OCI-LY3 (cell line): ENCODE measurements around the gene MARCKSL1.

Experiments used
- H2AFZ ChIP-seq: fragments of 200-600, 300-600 bp; shearing (Covaris generic); 2 replicates; pipeline ENCODE4 v1.6.0; 2014; ENCODE audit warnings: antibody characterized with exemption, low read depth, low read length
- H3K27ac ChIP-seq: fragments of 200-600, 300-600 bp; sonication (generic); 2 replicates; pipeline ENCODE4 v1.5.1; 2014; ENCODE audit warnings: mild to moderate bottlenecking, low read length, moderate library complexity, mixed read lengths
- H3K27me3 ChIP-seq: fragments of 200-600, 300-600 bp; sonication (generic); 2 replicates; pipeline ENCODE4 v1.6.1; 2014; ENCODE audit warnings: low read depth, low read length, mixed read lengths
- H3K36me3 ChIP-seq: fragments of 200-600, 300-600 bp; sonication (generic); replicated peaks from 2 replicates; pipeline ENCODE3; 2014; ENCODE audit warnings: low read depth, low read length, mixed read lengths
- H3K4me1 ChIP-seq: fragments of 300-600, 200-600 bp; sonication (generic); 2 replicates; pipeline ENCODE4 v1.6.1; 2014; ENCODE audit warnings: low read length, mixed read lengths
- H3K4me2 ChIP-seq: fragments of 200-600, 300-600 bp; sonication (generic); 2 replicates; pipeline ENCODE4 v1.6.1; 2014; ENCODE audit warnings: low read length, mixed read lengths
- H3K4me3 ChIP-seq: fragments of 300-600, 200-600 bp; sonication (generic); 2 replicates; pipeline ENCODE4 v1.5.1; 2014; ENCODE audit warnings: antibody characterized with exemption, mild to moderate bottlenecking, low read length, moderate library complexity
- H3K79me2 ChIP-seq: fragments of 300-600, 200-600 bp; shearing (Covaris generic); 2 replicates; pipeline ENCODE4 v1.6.1; 2014; ENCODE audit warnings: mild to moderate bottlenecking, low read length, mixed read lengths
- H3K9ac ChIP-seq: fragments of 300-600, 200-600 bp; shearing (Covaris generic); 2 replicates; pipeline ENCODE4 v1.6.0; 2014; ENCODE audit warnings: mild to moderate bottlenecking, low read length, moderate library complexity
- H3K9me3 ChIP-seq: fragments of 200-600, 300-600 bp; shearing (Covaris generic); 2 replicates; pipeline ENCODE4 v1.6.1; 2014; ENCODE audit warnings: low read length, mixed read lengths; ENCODE audit not compliant: insufficient read depth
- H4K20me1 ChIP-seq: fragments of 200-600, 300-600 bp; sonication (generic); 2 replicates; pipeline ENCODE4 v1.6.1; 2016; ENCODE audit warnings: low read length, mixed read lengths; ENCODE audit not compliant: insufficient read depth
- EZH2phosphoT487 ChIP-seq: fragments of 200-600 bp; shearing (Covaris generic); IDR thresholded peaks from 2 replicates; pipeline ENCODE4 v1.6.1; 2018; ENCODE audit warnings: antibody characterized with exemption, mixed run types, low read depth
- TF ChIP-seq, protein P1 (sequence below): fragments of 200-600, 300-600 bp; sonication (generic); IDR thresholded peaks from 2 replicates; pipeline ENCODE4 v1.5.1; 2014; ENCODE audit warnings: antibody characterized with exemption, low read length, low read depth

Gene MARCKSL1

DNA sequence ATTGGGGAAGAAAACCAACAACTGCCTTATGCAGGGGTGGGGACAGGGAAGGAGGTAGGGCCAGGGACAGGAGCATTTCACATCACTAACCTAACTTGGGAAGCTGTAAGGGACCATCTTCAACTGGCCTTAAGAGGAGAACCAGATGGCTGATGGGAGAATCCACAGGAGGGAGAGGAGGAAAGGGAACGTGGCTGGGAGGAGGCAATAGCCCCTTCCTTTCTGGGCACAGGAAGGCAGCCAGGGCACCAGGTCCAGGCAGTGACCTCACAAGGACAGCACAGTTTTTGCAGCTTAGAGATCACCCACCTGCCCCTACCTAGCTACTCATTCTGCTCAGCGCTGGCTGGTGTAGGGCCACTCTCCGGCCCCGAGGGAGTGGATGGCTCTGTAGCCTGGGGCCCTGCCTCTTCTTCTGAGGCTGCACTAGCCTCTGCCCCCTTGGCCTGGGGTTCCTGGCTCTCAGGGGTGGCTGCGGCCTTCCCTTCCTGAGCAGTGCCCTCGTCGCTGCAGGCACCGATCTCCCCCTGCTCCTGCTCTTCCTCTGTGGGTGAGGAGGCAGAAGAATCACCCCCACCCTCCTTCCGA, 1.7 kb downstream of the MARCKSL1 start:
- Histone ChIP-seq H3K36me3 (peaks cover 8% of the 10 kb centered on the region), H3K9ac (peak overlapping the region; percentile 89), H3K4me2 (peak overlapping the region; percentile 94), H3K27ac (no peak overlapping the region), H3K79me2 (peaks cover 24% of the 10 kb centered on the region), H3K27me3 (no peaks in the 10 kb centered on the region; the same call in 1 of the 2 replicates), H2AFZ (no peak overlapping the region), H3K9me3 (no peaks in the 10 kb centered on the region), H3K4me3 (peak overlapping the region; percentile 97), H4K20me1 (peaks cover 9% of the 10 kb centered on the region), H3K4me1 (peaks cover 48% of the 10 kb centered on the region)
- TF ChIP-seq, protein P1, sequence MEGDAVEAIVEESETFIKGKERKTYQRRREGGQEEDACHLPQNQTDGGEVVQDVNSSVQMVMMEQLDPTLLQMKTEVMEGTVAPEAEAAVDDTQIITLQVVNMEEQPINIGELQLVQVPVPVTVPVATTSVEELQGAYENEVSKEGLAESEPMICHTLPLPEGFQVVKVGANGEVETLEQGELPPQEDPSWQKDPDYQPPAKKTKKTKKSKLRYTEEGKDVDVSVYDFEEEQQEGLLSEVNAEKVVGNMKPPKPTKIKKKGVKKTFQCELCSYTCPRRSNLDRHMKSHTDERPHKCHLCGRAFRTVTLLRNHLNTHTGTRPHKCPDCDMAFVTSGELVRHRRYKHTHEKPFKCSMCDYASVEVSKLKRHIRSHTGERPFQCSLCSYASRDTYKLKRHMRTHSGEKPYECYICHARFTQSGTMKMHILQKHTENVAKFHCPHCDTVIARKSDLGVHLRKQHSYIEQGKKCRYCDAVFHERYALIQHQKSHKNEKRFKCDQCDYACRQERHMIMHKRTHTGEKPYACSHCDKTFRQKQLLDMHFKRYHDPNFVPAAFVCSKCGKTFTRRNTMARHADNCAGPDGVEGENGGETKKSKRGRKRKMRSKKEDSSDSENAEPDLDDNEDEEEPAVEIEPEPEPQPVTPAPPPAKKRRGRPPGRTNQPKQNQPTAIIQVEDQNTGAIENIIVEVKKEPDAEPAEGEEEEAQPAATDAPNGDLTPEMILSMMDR: no peak
- no peak for TF ChIP-seq EZH2phosphoT487

DNA sequence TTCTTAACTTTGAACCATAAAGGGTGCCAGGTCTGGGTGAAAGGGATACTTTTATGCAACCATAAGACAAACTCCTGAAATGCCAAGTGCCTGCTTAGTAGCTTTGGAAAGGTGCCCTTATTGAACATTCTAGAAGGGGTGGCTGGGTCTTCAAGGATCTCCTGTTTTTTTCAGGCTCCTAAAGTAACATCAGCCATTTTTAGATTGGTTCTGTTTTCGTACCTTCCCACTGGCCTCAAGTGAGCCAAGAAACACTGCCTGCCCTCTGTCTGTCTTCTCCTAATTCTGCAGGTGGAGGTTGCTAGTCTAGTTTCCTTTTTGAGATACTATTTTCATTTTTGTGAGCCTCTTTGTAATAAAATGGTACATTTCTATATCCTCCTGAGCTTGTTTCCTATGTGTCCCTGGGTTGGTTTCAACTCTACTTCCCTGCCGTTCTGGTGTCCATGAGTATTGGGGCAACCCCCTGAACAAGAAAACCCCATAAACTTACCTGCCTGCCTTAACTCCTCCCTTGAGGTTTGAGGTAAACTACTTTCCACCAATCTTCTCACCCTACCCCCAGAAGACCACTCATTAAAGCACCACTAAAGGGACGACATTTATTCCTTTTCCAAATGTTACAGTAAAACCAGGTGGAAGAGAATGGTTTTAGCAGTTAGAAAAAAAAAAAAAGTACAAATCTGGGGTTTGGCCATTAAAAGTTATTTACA, 2.6 kb downstream of the MARCKSL1 start:
- TF ChIP-seq, protein P1: no peak
- no peak for TF ChIP-seq EZH2phosphoT487
- no peak overlapping the region for H3K4me3 ChIP-seq
- peaks cover 24% of the 10 kb centered on the region for H3K79me2 ChIP-seq
- peak overlapping the region; percentile 8; the same call in 1 of the 2 replicates for H3K27ac ChIP-seq
- H4K20me1 ChIP-seq: peaks cover 9% of the 10 kb centered on the region
- H3K4me1 ChIP-seq: peaks cover 39% of the 10 kb centered on the region
- peaks cover 8% of the 10 kb centered on the region for H3K36me3 ChIP-seq
- no peaks in the 10 kb centered on the region for H3K9me3 ChIP-seq
- H2AFZ ChIP-seq: no peak overlapping the region
- H3K9ac ChIP-seq: no peak overlapping the region
- H3K27me3 ChIP-seq: no peaks in the 10 kb centered on the region; the same call in 1 of the 2 replicates
- no peak overlapping the region; the same call in 1 of the 2 replicates for H3K4me2 ChIP-seq

DNA sequence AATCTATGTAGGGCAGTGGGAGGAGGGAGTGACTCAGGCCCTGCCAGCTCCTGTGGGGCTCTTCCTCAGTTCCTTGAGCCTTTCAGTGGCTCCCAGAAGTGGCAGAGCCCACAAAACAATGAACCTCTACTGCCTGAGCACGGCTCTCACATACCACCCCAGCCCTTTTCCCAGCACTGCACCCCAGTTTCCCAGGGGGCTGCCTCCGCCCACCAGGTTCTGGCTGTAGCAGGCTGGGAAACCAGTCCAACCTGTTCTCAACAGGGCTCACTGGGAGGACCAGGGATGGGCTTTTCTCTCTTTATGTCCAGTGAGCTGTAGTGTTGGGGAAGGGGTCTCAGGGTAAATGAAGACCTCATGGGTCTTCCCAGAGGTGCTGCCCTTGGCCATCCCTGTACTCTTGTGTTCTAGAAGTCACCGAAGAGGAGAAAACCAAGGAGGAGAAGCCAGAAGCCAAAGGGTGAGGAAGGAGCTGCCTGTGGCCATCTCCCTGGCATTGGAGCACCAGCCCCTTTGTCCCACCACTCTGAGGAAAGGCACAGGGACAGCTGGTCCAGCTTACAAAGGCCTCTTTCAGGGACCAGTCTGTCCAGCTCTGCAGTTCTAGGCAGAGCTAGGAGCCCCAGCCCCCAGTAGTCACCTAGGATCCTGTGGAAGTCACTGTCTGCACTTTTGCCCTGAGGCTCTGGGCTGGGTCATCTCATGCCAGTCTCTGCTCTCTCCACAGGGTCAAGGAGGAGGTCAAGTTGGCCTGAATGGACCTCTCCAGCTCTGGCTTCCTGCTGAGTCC, 3.5 kb downstream of the MARCKSL1 start:
- Histone ChIP-seq H3K9me3 (no peaks in the 10 kb centered on the region), H3K27me3 (no peaks in the 10 kb centered on the region), H3K9ac (no peak overlapping the region), H3K4me3 (no peak overlapping the region), H3K4me1 (peaks cover 30% of the 10 kb centered on the region), H3K4me2 (no peak overlapping the region), H3K27ac (no peak overlapping the region), H3K36me3 (peaks cover 11% of the 10 kb centered on the region), H2AFZ (no peak overlapping the region), H3K79me2 (peaks cover 24% of the 10 kb centered on the region), H4K20me1 (peaks cover 9% of the 10 kb centered on the region)
- TF ChIP-seq EZH2phosphoT487: no peak
- TF ChIP-seq, protein P1: no peak

DNA sequence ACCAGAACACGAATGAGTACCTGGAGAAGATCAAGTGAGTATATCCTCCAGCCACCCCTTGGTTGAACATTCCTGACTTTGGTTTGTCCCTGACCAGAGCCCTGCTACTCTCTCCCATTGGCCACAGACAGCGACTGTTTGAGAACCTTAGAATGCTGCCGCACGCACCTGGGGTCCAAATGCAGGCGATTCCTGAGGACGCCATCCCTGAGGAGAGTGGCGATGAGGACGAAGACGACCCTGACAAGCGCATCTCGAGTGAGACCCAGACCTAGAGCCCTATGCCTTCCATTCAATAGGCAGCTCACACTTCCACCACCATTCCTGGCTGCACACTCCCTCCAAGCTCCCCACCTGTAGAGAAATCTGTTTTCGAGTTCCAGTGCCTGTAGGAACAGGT, 4.5 kb downstream of the MARCKSL1 start:
- H3K4me1 ChIP-seq: peaks cover 20% of the 10 kb centered on the region
- TF ChIP-seq EZH2phosphoT487: no peak
- TF ChIP-seq, protein P1: no peak
- H3K27ac ChIP-seq: no peak overlapping the region
- H2AFZ ChIP-seq: no peak overlapping the region
- H3K36me3 ChIP-seq: peaks cover 13% of the 10 kb centered on the region
- H3K79me2 ChIP-seq: peaks cover 24% of the 10 kb centered on the region
- H3K4me3 ChIP-seq: no peak overlapping the region
- H4K20me1 ChIP-seq: peaks cover 9% of the 10 kb centered on the region
- H3K4me2 ChIP-seq: no peak overlapping the region
- no peaks in the 10 kb centered on the region for H3K9me3 ChIP-seq
- no peak overlapping the region for H3K9ac ChIP-seq
- H3K27me3 ChIP-seq: no peaks in the 10 kb centered on the region
